Neural progenitor cell (in vitro differentiated cells): ENCODE measurements around the gene SMNDC1. TPM values are rescaled to one million over a fixed set of nuclear protein-coding genes. Genes with fewer than 3 reads are reported as not detected.
A peak's percentile ranks its signal among the peaks of the same experiment; 100 is the strongest.

Experiments used
- DNase-seq: peaks from one replicate; pipeline ENCODE4 v3.0.0-alpha.2; 2016; ENCODE audit warnings: low spot score
- H2AFZ ChIP-seq: fragments of 200-600 bp; sonication (generic); replicated peaks from 2 replicates; pipeline ENCODE4 v1.6.1; 2016; ENCODE audit warnings: antibody characterized with exemption
- H3F3A ChIP-seq: fragments of 200-600 bp; sonication (generic); 2 replicates; pipeline ENCODE4 v1.6.1; 2016; ENCODE audit warnings: antibody characterized with exemption, low read depth
- H3K27ac ChIP-seq: fragments of 200-600 bp; sonication (generic); 2 replicates; pipeline ENCODE4 v1.5.1; 2016; ENCODE audit warnings: mild to moderate bottlenecking
- H3K27me3 ChIP-seq: fragments of 200-600 bp; sonication (generic); 2 replicates; pipeline ENCODE4 v1.6.1; 2016; ENCODE audit warnings: mild to moderate bottlenecking, moderate library complexity
- H3K36me3 ChIP-seq: fragments of 200-600 bp; sonication (generic); 2 replicates; pipeline ENCODE4 v1.5.1; 2016
- H3K4me1 ChIP-seq: fragments of 200-600 bp; sonication (generic); 2 replicates; pipeline ENCODE4 v1.6.1; 2016; ENCODE audit warnings: mixed run types
- H3K4me2 ChIP-seq: fragments of 200-600 bp; sonication (generic); 2 replicates; pipeline ENCODE4 v1.6.1; 2016
- H3K4me3 ChIP-seq: fragments of 200-600 bp; sonication (generic); 2 replicates; pipeline ENCODE4 v1.5.1; 2016
- H3K79me2 ChIP-seq: fragments of 200-600 bp; sonication (generic); 2 replicates; pipeline ENCODE4 v1.6.1; 2016; ENCODE audit warnings: low read depth
- H3K9ac ChIP-seq: fragments of 200-600 bp; sonication (generic); 2 replicates; pipeline ENCODE4 v1.6.1; 2016
- H3K9me3 ChIP-seq: fragments of 200-600 bp; sonication (generic); 2 replicates; pipeline ENCODE4 v1.5.1; 2016; ENCODE audit warnings: low read depth
- H4K20me1 ChIP-seq: fragments of 200-600 bp; sonication (generic); 2 replicates; pipeline ENCODE4 v1.6.1; 2016; ENCODE audit warnings: low read depth
- H3K27ac Mint-ChIP-seq: 3 replicates; pipeline ENCODE4 v1.8.0; 2021; ENCODE audit warnings: mixed read lengths
- H3K27me3 Mint-ChIP-seq: 2 replicates; pipeline ENCODE4 v1.8.0; 2022; ENCODE audit warnings: low read depth, mild to moderate bottlenecking, inconsistent platforms, moderate library complexity, mixed read lengths; ENCODE audit not compliant: insufficient read depth
- H3K36me3 Mint-ChIP-seq: 3 replicates; pipeline ENCODE4 v1.8.0; 2021; ENCODE audit warnings: mixed read lengths
- H3K4me1 Mint-ChIP-seq: 3 replicates; pipeline ENCODE4 v1.8.0; 2021; ENCODE audit warnings: mixed read lengths
- H3K4me3 Mint-ChIP-seq: 3 replicates; pipeline ENCODE4 v1.8.0; 2021; ENCODE audit warnings: mild to moderate bottlenecking, moderate library complexity, mixed read lengths
- H3K9me3 Mint-ChIP-seq: 3 replicates; pipeline ENCODE4 v1.8.0; 2020; ENCODE audit warnings: mixed read lengths
- CTCF ChIP-seq: fragments of 200-600 bp; sonication (generic); IDR thresholded peaks from 2 replicates; pipeline ENCODE4 v1.5.1; 2017; ENCODE audit warnings: antibody characterized with exemption, mild to moderate bottlenecking
- EZH2 ChIP-seq: fragments of 200-600 bp; sonication (generic); IDR thresholded peaks from 2 replicates; pipeline ENCODE4 v1.6.1; 2017; ENCODE audit warnings: antibody characterized with exemption, mild to moderate bottlenecking, moderate library complexity
- EZH2phosphoT487 ChIP-seq: fragments of 200-600 bp; sonication (generic); IDR thresholded peaks from 2 replicates; pipeline ENCODE4 v1.6.1; 2017; ENCODE audit warnings: antibody characterized with exemption
- total RNA-seq: library from RNA; depleted of rRNA; stranded (reverse); fragments of >200 nt; gene quantifications from 2 replicates; pipeline ENCODE4 v1.2.3, GENCODE V29; 2015; ENCODE audit warnings: low replicate concordance

SMNDC1 gene
- total RNA-seq, 1 donor from 2014 or later, result 18.1 TPM

GRCh38 chr10:110276603-110277002 lies 28.1 kb downstream of the SMNDC1 start:
- peaks cover 5% of the 10 kb centered on the region for H4K20me1 ChIP-seq
- peaks cover 3% of the 10 kb centered on the region for H3K36me3 ChIP-seq
- H3F3A ChIP-seq, result peaks cover 5% of the 10 kb centered on the region
- Mint-ChIP-seq H3K36me3 (peaks cover 2% of the 10 kb centered on the region), H3K4me3 (no peak overlapping the region), H3K4me1 (peaks cover 21% of the 10 kb centered on the region), H3K27me3 (no peaks in the 10 kb centered on the region), H3K9me3 (no peaks in the 10 kb centered on the region), H3K27ac (no peak overlapping the region)
- no peak overlapping the region for H3K27ac ChIP-seq
- no peak overlapping the region for H3K4me3 ChIP-seq
- no peaks in the 10 kb centered on the region for H3K27me3 ChIP-seq
- peaks cover 14% of the 10 kb centered on the region for H3K4me1 ChIP-seq
- no peaks in the 10 kb centered on the region for H3K79me2 ChIP-seq
- no peak overlapping the region for H3K4me2 ChIP-seq
- TF ChIP-seq EZH2 (no peak), CTCF (no peak), EZH2phosphoT487 (no peak)
- no peak overlapping the region for H2AFZ ChIP-seq
- DNase-seq, result no peak
- no peak overlapping the region for H3K9ac ChIP-seq
- no peaks in the 10 kb centered on the region for H3K9me3 ChIP-seq

GRCh38 chr10:110275128-110275729 lies 29.5 kb downstream of the SMNDC1 start:
- no peaks in the 10 kb centered on the region for H3K36me3 Mint-ChIP-seq
- Histone ChIP-seq H3K4me1 (peaks cover 14% of the 10 kb centered on the region), H3K79me2 (no peaks in the 10 kb centered on the region), H3K36me3 (no peaks in the 10 kb centered on the region), H3K27me3 (no peaks in the 10 kb centered on the region), H3K9me3 (no peaks in the 10 kb centered on the region), H3K9ac (no peak overlapping the region), H3F3A (peaks cover 5% of the 10 kb centered on the region), H4K20me1 (peaks cover 4% of the 10 kb centered on the region), H2AFZ (no peak overlapping the region), H3K4me3 (no peak overlapping the region), H3K4me2 (no peak overlapping the region), H3K27ac (no peak overlapping the region)
- no peaks in the 10 kb centered on the region for H3K9me3 Mint-ChIP-seq
- no peak for TF ChIP-seq EZH2
- TF ChIP-seq CTCF, result no peak
- no peak for TF ChIP-seq EZH2phosphoT487
- H3K4me3 Mint-ChIP-seq, result no peak overlapping the region
- H3K4me1 Mint-ChIP-seq, result peaks cover 21% of the 10 kb centered on the region
- H3K27me3 Mint-ChIP-seq, result no peaks in the 10 kb centered on the region
- DNase-seq, result no peak
- H3K27ac Mint-ChIP-seq, result no peak overlapping the region

- no peaks in the 10 kb centered on the region for H3K9me3 Mint-ChIP-seq
- no peak overlapping the region for H2AFZ ChIP-seq
- no peaks in the 10 kb centered on the region for H3K36me3 ChIP-seq
- no peak overlapping the region for H3K4me3 ChIP-seq
- peaks cover 9% of the 10 kb centered on the region for H4K20me1 ChIP-seq
- peaks cover 14% of the 10 kb centered on the region for H3K4me1 ChIP-seq
- no peaks in the 10 kb centered on the region for H3K27me3 Mint-ChIP-seq
- no peaks in the 10 kb centered on the region for H3K79me2 ChIP-seq
- H3K4me2 ChIP-seq, result peak overlapping the region; percentile 36
- H3K9ac ChIP-seq, result no peak overlapping the region
- no peaks in the 10 kb centered on the region for H3K27me3 ChIP-seq
- H3K27ac Mint-ChIP-seq, result no peak overlapping the region
- H3K9me3 ChIP-seq, result no peaks in the 10 kb centered on the region
- TF ChIP-seq EZH2phosphoT487, result no peak
- no peak for TF ChIP-seq CTCF
- no peak for TF ChIP-seq EZH2
- no peak for DNase-seq
- peaks cover 21% of the 10 kb centered on the region for H3K4me1 Mint-ChIP-seq
- no peak overlapping the region for H3K4me3 Mint-ChIP-seq
- peaks cover 5% of the 10 kb centered on the region for H3F3A ChIP-seq
- no peaks in the 10 kb centered on the region for H3K36me3 Mint-ChIP-seq
- H3K27ac ChIP-seq, result no peak overlapping the region
Measured at GRCh38 chr10:110274647-110275046, 30.1 kb downstream of the SMNDC1 start.
